Stimulated activated CD4-positive, alpha-beta T cell treated with anti-CD3 and anti-CD28 coated beads, Interleukin-1b, Interleukin-23, amount 100 ng/mL, for 1 hour (primary cell): ENCODE measurements around the gene BZW1.
"Not testable (repeated sequence)": the region's sequence is repeated elsewhere in the genome, so short reads cannot be mapped to it uniquely, and the experiment has no call there.

ENCODE experiments used
- DNase-seq, 2 donors: peaks; one replicate each; pipeline ENCODE4 v3.0.0-alpha.2; 2020; ENCODE audit warnings: low read depth in 2 of 2

BZW1 gene

GRCh38 chr2:200790185-200790584 is 21.5 kb upstream of the BZW1 start:
- DNase-seq, result no peak

DNA sequence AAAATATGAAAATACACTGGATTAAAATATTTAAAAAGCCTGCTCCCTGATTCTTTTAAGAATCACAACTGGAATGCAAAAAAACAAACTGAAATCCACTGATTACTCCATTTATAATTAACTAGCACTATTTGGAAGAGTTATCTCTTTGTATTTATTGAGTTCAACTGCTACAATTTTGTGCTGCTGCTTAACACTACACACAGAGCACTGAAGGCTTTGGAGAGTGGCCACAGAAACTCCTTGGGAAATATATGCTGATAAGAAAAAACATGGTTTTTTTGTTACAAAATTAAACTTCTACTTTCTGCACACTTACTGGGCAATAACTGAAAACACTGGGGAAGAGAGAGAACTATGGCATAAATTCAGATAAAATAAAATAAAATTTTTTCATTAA is 19.8 kb upstream of the BZW1 start:
- DNase-seq, result no peak

DNA sequence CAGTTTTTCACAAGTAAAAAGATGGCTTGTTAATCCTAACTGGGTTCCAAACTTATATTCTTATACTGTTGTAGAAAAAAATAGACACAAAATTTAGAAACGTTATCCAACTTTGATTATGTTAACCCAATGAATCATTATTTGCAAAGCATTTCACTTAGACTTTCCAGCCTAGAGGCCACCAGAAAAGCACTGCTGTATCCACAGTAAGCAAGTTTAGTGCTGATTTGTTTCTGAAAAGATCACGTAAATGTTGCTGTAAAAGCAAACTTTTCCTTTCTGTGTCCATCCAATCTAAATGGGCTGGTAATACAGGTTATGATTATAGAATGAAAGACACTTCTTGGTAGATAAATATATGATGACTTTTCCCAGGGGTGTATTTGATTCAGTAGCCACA is 17.6 kb upstream of the BZW1 start:
- no peak for DNase-seq

- DNase-seq, result no peak
Measured at GRCh38 chr2:200795028-200795440, 16.7 kb upstream of the BZW1 start.

GRCh38 chr2:200796561-200796960 is 15.1 kb upstream of the BZW1 start:
- no peak for DNase-seq

GRCh38 chr2:200797242-200797770 is 14.4 kb upstream of the BZW1 start:
- no peak for DNase-seq

GRCh38 chr2:200798514-200798913 is 13.2 kb upstream of the BZW1 start:
- no peak for DNase-seq

GRCh38 chr2:200800458-200800857 is 11.3 kb upstream of the BZW1 start:
- DNase-seq, result no peak

- DNase-seq, result not testable (repeated sequence)
Measured at GRCh38 chr2:200801431-200801830, 10.3 kb upstream of the BZW1 start.

DNA sequence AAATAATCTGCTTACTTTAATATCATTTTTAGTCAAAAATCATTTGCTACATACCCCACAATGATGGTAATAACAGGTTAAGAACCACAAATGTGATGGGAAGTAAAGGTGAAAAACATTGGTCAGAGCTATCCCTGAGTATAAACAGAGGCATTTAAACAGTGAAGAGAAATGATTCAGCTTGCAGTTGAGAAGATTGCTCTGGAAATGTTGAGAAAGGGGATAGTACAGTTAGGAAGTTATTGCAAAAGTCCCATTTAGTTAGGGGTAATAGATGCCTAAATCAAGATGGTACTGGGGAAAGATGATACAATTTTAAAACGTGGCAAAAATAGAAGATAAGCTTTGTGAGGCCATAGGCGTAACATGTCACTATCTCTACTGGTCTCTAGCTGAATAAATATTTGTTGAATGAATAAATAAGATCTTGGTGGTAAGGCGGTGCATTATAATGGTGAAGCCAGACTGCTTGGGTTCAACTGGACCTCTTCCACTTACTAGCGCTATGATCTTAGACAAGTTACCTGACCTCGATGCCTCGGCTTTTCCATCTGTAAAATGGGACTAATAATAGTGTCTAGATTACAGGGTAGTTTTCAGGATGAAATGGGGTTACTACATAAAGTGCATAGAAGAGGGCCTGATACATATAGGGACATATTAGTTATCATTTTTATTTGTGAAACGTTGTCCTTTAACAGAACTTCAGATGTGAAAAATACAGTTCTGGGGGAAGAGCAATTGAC is 2.0 kb upstream of the BZW1 start:
- no peak for DNase-seq

DNA sequence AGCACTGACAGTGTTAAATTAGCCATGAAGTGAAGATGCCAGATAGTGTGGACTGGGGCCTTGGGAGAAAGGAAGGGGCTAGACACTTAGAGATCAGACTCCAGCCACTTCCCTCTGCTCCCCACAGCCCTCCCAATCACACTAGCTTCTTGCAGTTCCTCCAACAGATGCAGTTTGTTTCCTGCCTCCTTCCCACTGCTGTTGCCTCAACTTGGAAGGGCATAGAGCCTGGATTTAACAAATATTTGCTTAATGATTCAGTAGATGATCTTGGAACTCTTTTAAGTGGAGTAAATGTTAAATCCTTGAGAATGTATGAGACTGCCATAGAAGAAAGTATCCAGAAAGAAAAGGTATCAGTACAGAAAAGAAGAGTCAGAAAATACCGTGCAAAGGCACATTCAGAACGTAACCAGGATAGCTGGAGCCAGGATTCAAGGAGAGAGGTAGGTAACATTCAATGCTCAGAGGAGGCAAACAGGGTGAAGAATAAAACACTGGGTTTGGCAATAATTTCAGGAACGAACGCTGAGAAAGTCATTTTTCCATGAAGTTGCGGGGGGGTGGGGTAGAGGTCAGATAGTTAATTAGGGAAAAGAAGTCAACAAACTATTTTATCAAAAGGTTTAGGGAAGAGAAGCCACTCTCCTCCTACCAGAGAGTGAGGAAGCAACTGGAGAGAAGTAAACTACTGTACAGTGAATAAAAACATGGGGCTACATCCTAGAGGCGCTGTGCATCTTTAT is 1.3 kb upstream of the BZW1 start:
- no peak for DNase-seq

- no peak for DNase-seq
Measured at GRCh38 chr2:200810998-200811332, 745 bp upstream of the BZW1 start.

- peak; percentile 15 to 35 for DNase-seq
Measured at GRCh38 chr2:200812122-200813022, 662 bp downstream of the BZW1 start.

DNA sequence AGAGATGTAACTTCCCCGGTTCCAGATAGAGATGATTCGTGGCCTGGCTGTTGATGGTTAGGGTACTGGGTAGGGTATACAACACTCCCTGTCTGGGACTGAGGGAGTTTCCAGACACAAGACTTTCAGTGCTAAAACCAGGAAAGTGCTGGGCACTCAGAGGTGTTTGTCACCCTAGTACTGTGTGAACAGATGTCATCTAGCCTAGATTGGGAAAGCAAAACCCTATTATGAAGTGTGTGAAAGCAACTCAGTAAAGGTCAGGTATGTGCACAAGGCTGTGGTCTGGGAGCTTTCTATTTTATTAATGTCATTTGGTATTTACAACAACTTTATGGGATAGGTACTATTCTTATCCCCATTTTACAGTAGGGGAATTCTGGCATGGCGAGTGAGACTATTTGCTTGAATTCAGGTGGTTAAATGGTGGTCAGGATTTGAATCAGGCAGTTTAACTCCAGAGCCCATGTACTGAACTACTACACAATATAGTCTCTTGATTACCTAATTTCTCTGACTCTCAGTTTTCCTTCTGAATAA is 2.6 kb downstream of the BZW1 start:
- no peak for DNase-seq

- no peak for DNase-seq
Measured at GRCh38 chr2:200814917-200815316, 3.2 kb downstream of the BZW1 start.

DNA sequence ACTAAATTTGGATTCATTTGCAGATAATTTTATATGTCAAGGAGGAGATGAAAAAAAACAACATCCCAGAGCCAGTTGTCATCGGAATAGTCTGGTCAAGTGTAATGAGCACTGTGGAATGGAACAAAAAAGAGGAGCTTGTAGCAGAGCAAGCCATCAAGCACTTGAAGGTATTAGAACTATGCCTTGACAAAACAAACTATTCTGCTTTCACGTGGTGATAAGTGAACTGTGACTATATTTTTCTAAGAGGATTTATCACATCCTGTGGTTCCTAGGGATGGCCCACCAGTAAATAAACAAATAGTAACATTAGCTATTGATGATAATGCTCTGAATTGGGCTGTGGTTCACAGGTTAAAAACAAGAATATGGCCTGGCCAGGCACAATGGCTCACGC is 7.0 kb downstream of the BZW1 start:
- not testable (repeated sequence) for DNase-seq

GRCh38 chr2:200820573-200821234 is 9.0 kb downstream of the BZW1 start:
- no peak for DNase-seq

DNA sequence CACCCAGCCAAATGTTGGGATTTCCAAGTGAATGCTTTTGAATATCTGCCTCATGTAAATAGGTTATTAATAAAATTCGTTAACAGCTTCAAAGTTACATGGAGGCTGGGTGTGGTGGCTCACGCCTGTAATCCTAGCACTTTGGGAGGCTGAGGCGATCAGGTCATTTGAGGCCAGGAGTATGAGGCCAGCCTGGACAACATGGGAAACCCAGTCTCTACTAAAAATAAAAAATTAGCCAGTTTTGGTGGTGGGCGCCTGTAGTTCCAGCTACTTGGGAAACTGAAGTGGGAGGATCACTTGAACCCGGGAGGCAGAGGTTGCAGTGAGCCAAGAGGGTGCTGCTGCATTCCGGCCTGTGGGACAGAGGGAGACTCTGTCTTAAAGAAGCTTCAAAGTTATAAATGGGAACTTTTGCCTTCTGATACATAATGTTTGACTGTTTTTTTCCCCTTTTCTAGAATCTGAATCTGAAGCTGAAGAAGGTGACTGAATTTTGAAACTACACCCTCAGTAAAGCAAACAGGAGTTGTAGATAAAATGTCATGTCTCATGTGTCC is 10.1 kb downstream of the BZW1 start:
- DNase-seq, result no peak

- no peak for DNase-seq
Measured at GRCh38 chr2:200828104-200828503, 16.4 kb downstream of the BZW1 start.

DNA sequence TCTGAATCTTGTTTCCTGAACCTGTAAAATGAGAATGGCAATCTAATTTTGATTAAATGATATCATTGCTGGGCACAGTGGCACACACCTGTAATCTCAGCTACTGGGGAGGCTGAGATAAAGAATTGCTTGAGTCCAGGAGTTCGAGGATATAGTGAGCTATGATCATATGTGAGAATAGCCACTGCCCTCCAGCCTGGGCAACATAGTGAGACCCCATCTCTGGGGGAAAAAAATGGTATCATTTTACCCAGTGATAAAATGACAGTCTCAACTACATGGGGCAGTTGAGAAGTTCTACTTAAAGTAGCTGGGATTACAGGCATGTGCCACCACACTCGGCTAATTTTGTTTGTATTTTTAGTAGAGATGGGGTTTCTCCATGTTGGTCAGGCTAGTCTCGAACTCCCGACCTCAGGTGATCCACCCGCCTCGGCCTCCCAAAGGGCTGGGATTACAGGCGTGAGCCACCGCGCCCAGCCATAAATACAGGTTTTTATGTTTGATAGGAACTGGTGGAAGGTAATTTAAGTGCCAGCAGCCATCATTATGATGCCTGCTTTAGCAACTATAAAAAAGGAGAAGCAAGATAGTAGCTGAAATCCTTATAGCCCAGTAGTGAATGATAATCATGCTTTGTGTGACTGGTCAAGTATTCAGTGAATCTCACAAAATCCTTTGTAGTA is 17.0 kb downstream of the BZW1 start:
- no peak for DNase-seq
